B cell (primary cell): Measurements from ENCODE around the gene PLPP2. TPM values are rescaled to one million over a fixed set of nuclear protein-coding genes. Genes with fewer than 3 reads are reported as not detected.

ENCODE experiments used
- ATAC-seq: fragments of 200-7000 bp; cut with Tn5 transposase; one replicate; pipeline ENCODE4 v1.10.0; 2021; ENCODE audit warnings: low read depth, mild to moderate bottlenecking, moderate number of reproducible peaks, moderate library complexity
- CTCF ChIA-PET: fragments of 350-600 bp; sonication (Branson Sonifier 250); formaldehyde crosslinking; loops from one replicate; lab custom pipeline; 2021; ENCODE audit warnings: antibody characterized with exemption, inconsistent platforms; lab: Charles Lee
- POLR2A ChIA-PET: fragments of 350-600 bp; sonication (Branson Sonifier 250); formaldehyde crosslinking; loops from one replicate; lab custom pipeline; 2021; ENCODE audit warnings: antibody characterized with exemption; lab: Charles Lee
- DNase-seq: peaks from one replicate; pipeline ENCODE4 v3.0.0; 2013
- H2AFZ ChIP-seq: 2 replicates; pipeline ENCODE4 v1.6.1; 2012; ENCODE audit warnings: mild to moderate bottlenecking, low read depth, low read length; ENCODE audit not compliant: insufficient read depth, poor library complexity, severe bottlenecking
- H3K27ac ChIP-seq, 2 donors: 1 replicate in 1 of 2; 2 replicates in 1 of 2; pipeline ENCODE4 v1.5.1; 2012 to 2013; ENCODE audit warnings: low read length in 2 of 2, mild to moderate bottlenecking in 2 of 2, moderate library complexity in 1 of 2
- H3K27me3 ChIP-seq, 4 experiments: fragments of 200-600 bp in 1 of 4; sonication (generic) in 1 of 4; replicated peaks in 1 of 4; 1 replicate in 2 of 4; 2 replicates in 2 of 4; pipeline versions ENCODE4 v1.6.1 to v1.7.0; 2013 to 2016; ENCODE audit warnings: low read length in 3 of 4, mild to moderate bottlenecking in 2 of 4, mixed read lengths in 1 of 4, moderate library complexity in 1 of 4; ENCODE audit not compliant: insufficient read depth in 4 of 4, control insufficient read depth in 3 of 4; ENCODE audit errors: control extremely low read depth in 1 of 4
- H3K36me3 ChIP-seq, 2 experiments: replicated peaks in 1 of 2; 1 replicate in 1 of 2; 2 replicates in 1 of 2; pipeline versions ENCODE4 v1.6.1 to v1.7.1; 2013; ENCODE audit warnings: low read length in 1 of 2; ENCODE audit not compliant: insufficient read depth in 2 of 2, control insufficient read depth in 1 of 2; ENCODE audit errors: control extremely low read depth in 1 of 2, extremely low read depth in 1 of 2
- H3K4me1 ChIP-seq, 2 donors: fragments of 200-600 bp in 1 of 2; sonication (generic) in 1 of 2; 1 replicate in 1 of 2; 2 replicates in 1 of 2; pipeline versions ENCODE4 v1.5.1 to v1.6.1; 2013 to 2017; ENCODE audit warnings: low read length in 2 of 2; ENCODE audit not compliant: control insufficient read depth in 2 of 2, insufficient read depth in 2 of 2
- H3K4me2 ChIP-seq: replicated peaks from 2 replicates; pipeline ENCODE3; 2012; ENCODE audit warnings: mild to moderate bottlenecking, low read depth, low read length; ENCODE audit not compliant: poor library complexity, severe bottlenecking
- H3K4me3 ChIP-seq, 5 experiments: fragments of 200-600 bp in 1 of 5; sonication (generic) in 1 of 5; 1 replicate in 3 of 5; 2 replicates in 2 of 5; pipeline versions ENCODE4 v1.5.1 to v1.7.0; 2011 to 2016; ENCODE audit warnings: low read length in 4 of 5, mild to moderate bottlenecking in 4 of 5, low read depth in 2 of 5, control low read depth in 1 of 5, moderate library complexity in 1 of 5; ENCODE audit not compliant: insufficient read depth in 1 of 5; ENCODE audit errors: control extremely low read depth in 1 of 5, extremely low read depth in 1 of 5
- H3K79me2 ChIP-seq: fragments of 200-600 bp; sonication (generic); one replicate; pipeline ENCODE4 v1.6.0; 2016; ENCODE audit warnings: low read length; ENCODE audit not compliant: control insufficient read depth, insufficient read depth
- H3K9ac ChIP-seq: fragments of 200-600 bp; sonication (generic); 2 replicates; pipeline ENCODE4 v1.6.1; 2017; ENCODE audit warnings: mild to moderate bottlenecking, low read length, moderate library complexity
- H3K9me3 ChIP-seq, 3 donors: one replicate each; pipeline versions ENCODE4 v1.6.1 to v1.7.1; 2013; ENCODE audit warnings: low read length in 2 of 3; ENCODE audit not compliant: control insufficient read depth in 2 of 3, insufficient read depth in 1 of 3; ENCODE audit errors: control extremely low read depth in 1 of 3
- H4K20me1 ChIP-seq: 2 replicates; pipeline ENCODE4 v1.6.0; 2012; ENCODE audit warnings: mild to moderate bottlenecking, low read length; ENCODE audit not compliant: insufficient read depth, control insufficient read depth, poor library complexity, severe bottlenecking
- H3K27ac Mint-ChIP-seq: one replicate; pipeline ENCODE4 v1.8.0; 2021; ENCODE audit warnings: mixed read lengths
- H3K27me3 Mint-ChIP-seq: one replicate; pipeline ENCODE4 v1.8.0; 2021; ENCODE audit warnings: mixed read lengths
- H3K4me1 Mint-ChIP-seq: one replicate; pipeline ENCODE4 v1.8.0; 2021; ENCODE audit warnings: mixed read lengths
- H3K4me3 Mint-ChIP-seq: one replicate; pipeline ENCODE4 v1.8.0; 2021; ENCODE audit warnings: mixed read lengths
- H3K9me3 Mint-ChIP-seq: one replicate; pipeline ENCODE4 v1.8.0; 2022; ENCODE audit warnings: mixed read lengths; ENCODE audit not compliant: insufficient read depth
- CTCF ChIP-seq: fragments of 200-600 bp; IDR thresholded peaks from one replicate; pipeline ENCODE4 v1.8.0; 2022; ENCODE audit warnings: antibody characterized with exemption, mild to moderate bottlenecking
- EZH2 ChIP-seq: IDR thresholded peaks from 2 replicates; pipeline ENCODE4 v1.6.1; 2012; ENCODE audit warnings: borderline replicate concordance, low read depth, mild to moderate bottlenecking, moderate library complexity, low read length; ENCODE audit not compliant: insufficient read depth, poor library complexity, severe bottlenecking
- WGBS: methylation state at CpG from one replicate; pipeline ENCODE4 v1.1.5; 2013; ENCODE audit warnings: missing lambda C conversion rate; ENCODE audit not compliant: insufficient coverage; 5-methylcytosine and 5-hydroxymethylcytosine counted together
- intact Hi-C: fragments of 100-400 bp; cut with micrococcal nuclease; formaldehyde crosslinking; loops from one replicate; pipeline ENCODE4 v1.10.0; 2022
- polyA plus RNA-seq: library from polyadenylated mRNA; depleted of rRNA; stranded (reverse); fragments of >200 nt; gene quantifications from 2 replicates; pipeline ENCODE4 v1.2.3, GENCODE V29; 2012
- total RNA-seq, 2 donors: library from RNA; stranded (reverse); fragments of 120-200 nt in 1 of 2; gene quantifications; 1 replicate in 1 of 2; 2 replicates in 1 of 2; pipeline versions ENCODE4 v1.2.3 to v1.2.4, GENCODE V29; 2013 to 2022

Gene PLPP2
- total and polyA plus RNA-seq, 2 donors (not counting 1 experiment from before 2014, with no cell fraction given), result 0.37 to 1.3 TPM

DNA sequence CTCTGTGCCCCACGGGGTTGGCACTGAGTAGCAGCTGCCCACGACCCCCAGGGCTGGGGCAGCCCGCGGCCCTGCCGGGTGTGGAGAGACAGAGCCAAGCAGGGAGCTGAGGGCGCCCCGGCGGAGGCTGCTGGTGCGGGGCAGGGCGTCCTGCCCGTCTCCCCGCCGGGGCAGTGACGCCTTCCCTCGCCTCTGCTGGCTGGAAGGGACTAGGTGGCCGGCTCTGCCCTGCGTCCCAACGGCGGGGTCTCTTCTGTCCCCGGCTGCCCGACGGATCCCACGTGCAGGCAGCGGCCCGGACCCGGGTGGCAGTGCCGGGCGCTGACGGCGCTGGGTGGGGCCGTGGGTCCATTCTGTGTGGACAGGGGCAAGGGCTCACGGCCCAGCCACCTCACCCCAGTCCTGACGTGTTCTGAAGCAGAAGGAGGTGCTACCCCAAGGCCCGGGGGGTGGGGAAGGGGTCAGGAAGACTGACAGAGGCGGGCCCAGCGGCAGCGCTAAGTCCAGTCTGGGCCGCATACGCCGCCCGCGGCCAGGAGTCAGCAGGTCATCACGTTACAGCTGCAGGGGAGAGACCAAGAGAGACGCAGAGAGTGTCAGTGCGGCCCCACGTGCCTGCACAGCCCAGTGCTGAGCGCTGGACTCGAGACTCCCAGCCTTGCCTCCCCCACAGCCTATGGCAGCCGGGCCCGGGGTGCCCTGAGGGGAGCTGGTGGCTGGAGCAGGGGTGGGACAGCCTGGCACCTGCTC is 15.1 kb upstream of the PLPP2 start:
- H3K4me3 ChIP-seq, result no peak overlapping the region
- DNase-seq (no peak), ATAC-seq (no peak)
- TF ChIP-seq CTCF (no peak), EZH2 (no peak)
- POLR2A ChIA-PET, result no interaction called here
- H3K9me3 ChIP-seq, result no peaks in the 10 kb centered on the region
- no peaks in the 10 kb centered on the region for H3K4me1 ChIP-seq
- intact Hi-C loops, result no loop called here
- Mint-ChIP-seq H3K4me3 (no peak overlapping the region), H3K4me1 (no peaks in the 10 kb centered on the region), H3K9me3 (no peaks in the 10 kb centered on the region), H3K27ac (no peak overlapping the region), H3K27me3 (no peaks in the 10 kb centered on the region)
- no peak overlapping the region for H3K27ac ChIP-seq
- WGBS, result 97% methylated on average over 41 of the region's 50 CpGs
- peaks cover 0 to 18% of the 10 kb centered on the region in 2 experiments for H3K36me3 ChIP-seq
- peaks cover 13% of the 10 kb centered on the region for H4K20me1 ChIP-seq
- no peak overlapping the region for H3K9ac ChIP-seq
- peaks cover 4% of the 10 kb centered on the region for H3K79me2 ChIP-seq
- CTCF ChIA-PET, result no interaction called here
- H2AFZ ChIP-seq, result no peak overlapping the region
- H3K27me3 ChIP-seq, result no peaks in the 10 kb centered on the region
- H3K4me2 ChIP-seq, result no peak overlapping the region
